Measurements from ENCODE around the gene TSSC4. TPM values are rescaled to one million over a fixed set of nuclear protein-coding genes. Genes with fewer than 3 reads are reported as not detected.

The TSSC4 gene
- total RNA-seq, 4 donors from 2014 or later, result 24.2 to 35.5 (median 29.6) TPM

- 50% methylated on average over 2 of the region's 12 CpGs; no CpG with 5 or more reads in 1 of the 2 donors for WGBS, 2 donors
- no peaks in the 10 kb centered on the region for H3K36me3 ChIP-seq
- TF ChIP-seq POLR2A (IDR thresholded peaks at IDR 0.05), result no peak
- TF ChIP-seq CTCF (IDR thresholded peaks at IDR 0.05), result no peak
- no peaks in the 10 kb centered on the region for H3K9me3 ChIP-seq
- H3K27me3 ChIP-seq, result peaks cover 0 to 20% (median 0%) of the 10 kb centered on the region in 4 donors
- H3K4me1 ChIP-seq, result peaks cover 0 to 8% (median 0%) of the 10 kb centered on the region in 3 donors
- H3K4me3 ChIP-seq, result no peak overlapping the region
- no peak for DNase-seq
- H3K27ac ChIP-seq, result no peak overlapping the region
- intact Hi-C loops (cut with DNase I), result loop anchor here (2.0 to 5.0 kb wide), 2 partner anchors 103 to 459 kb away; partner anchors contain the start of gene CDKN1C
These were observed 27.3 kb downstream of the TSSC4 start for GRCh38 chr11:2427721-2428321.

DNA sequence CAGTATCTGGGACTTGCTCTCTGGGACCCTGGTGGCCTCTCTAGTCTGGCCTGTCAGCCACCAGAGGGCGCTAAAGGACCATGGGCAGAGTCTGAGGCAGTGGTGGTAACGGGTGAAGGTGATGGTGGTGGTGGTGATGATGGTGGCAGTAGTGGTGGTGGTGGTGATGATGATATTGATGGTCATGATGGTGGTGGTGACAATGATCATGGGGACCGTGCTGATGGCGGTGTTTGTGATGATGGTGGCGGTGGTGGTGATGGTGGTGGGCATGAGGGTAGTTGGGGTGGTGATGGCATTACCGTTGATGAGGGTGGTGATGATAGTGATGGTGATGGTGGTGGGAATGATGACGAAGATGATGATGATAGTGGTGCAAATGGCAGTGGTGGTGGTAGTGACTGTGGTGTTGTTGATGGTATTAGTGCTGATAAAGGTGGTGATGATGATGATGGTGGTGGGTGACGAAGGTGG is 27.8 kb downstream of the TSSC4 start:
- 63 to 70% methylated on average over 7 to 8 of the region's 8 CpGs for WGBS, 2 donors
- Histone ChIP-seq H3K27me3 (peaks cover 0 to 19% (median 0%) of the 10 kb centered on the region in 4 donors), H3K4me3 (no peak overlapping the region), H3K9me3 (no peaks in the 10 kb centered on the region), H3K36me3 (no peaks in the 10 kb centered on the region), H3K27ac (no peak overlapping the region), H3K4me1 (peaks cover 0 to 8% (median 0%) of the 10 kb centered on the region in 3 donors)
- no peak for DNase-seq
- TF ChIP-seq CTCF (IDR thresholded peaks at IDR 0.05) (peak; percentile 84 to 96 (median 95)), POLR2A (IDR thresholded peaks at IDR 0.05) (no peak)
- intact Hi-C loops (cut with DNase I), result loop anchor here (2.0 to 5.0 kb wide), 2 partner anchors 102 to 459 kb away; partner anchors contain the start of gene CDKN1C

- H3K9me3 ChIP-seq, result no peaks in the 10 kb centered on the region
- intact Hi-C loops (cut with DNase I), result no loop called here
- no peaks in the 10 kb centered on the region for H3K36me3 ChIP-seq
- peaks cover 0 to 8% (median 0%) of the 10 kb centered on the region in 3 donors for H3K4me1 ChIP-seq
- 86 to 88% methylated on average over 1 of the region's 1 CpG for WGBS, 2 donors
- H3K27ac ChIP-seq, result no peak overlapping the region
- no peak overlapping the region for H3K4me3 ChIP-seq
- TF ChIP-seq POLR2A (IDR thresholded peaks at IDR 0.05) (no peak), CTCF (IDR thresholded peaks at IDR 0.05) (no peak)
- no peak for DNase-seq
- H3K27me3 ChIP-seq, result peaks cover 0 to 21% (median 0%) of the 10 kb centered on the region in 4 donors
These were observed 30.8 kb downstream of the TSSC4 start for GRCh38 chr11:2431395-2431794.

DNA sequence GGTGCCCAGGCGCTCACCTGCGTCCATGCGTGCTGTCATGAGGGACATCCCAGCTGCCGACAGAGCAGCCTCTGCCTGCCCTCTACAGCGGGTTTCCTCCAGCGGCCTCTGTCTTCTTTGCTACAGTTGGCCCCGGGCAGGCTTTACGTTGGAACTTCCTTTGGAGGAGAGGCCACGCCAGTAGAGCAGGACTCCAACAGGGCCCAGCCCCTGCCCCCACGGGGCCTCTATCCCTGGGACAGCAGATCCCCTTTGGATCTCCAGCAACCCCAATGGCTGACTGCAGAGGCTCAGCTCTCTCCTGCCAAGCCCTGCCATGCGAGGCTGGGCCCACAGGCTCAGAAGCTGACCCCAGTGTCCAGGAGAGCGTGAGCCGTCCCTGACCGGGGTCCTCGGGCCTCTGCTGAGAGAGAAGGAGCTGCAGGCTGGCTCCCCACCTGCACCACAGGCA is 31.6 kb downstream of the TSSC4 start:
- WGBS, 2 donors, result 37% methylated on average over 2 of the region's 15 CpGs; no CpG with 5 or more reads in 1 of the 2 donors
- intact Hi-C loops (cut with DNase I), result no loop called here
- Histone ChIP-seq H3K4me3 (no peak overlapping the region), H3K36me3 (no peaks in the 10 kb centered on the region), H3K27me3 (peaks cover 0 to 21% (median 0%) of the 10 kb centered on the region in 4 donors), H3K9me3 (no peaks in the 10 kb centered on the region), H3K4me1 (peaks cover 0 to 3% (median 0%) of the 10 kb centered on the region in 3 donors), H3K27ac (no peak overlapping the region)
- TF ChIP-seq POLR2A (IDR thresholded peaks at IDR 0.05) (no peak), CTCF (IDR thresholded peaks at IDR 0.05) (no peak)
- DNase-seq, result no peak

- Histone ChIP-seq H3K36me3 (no peaks in the 10 kb centered on the region), H3K27me3 (peaks cover 0 to 26% (median 0%) of the 10 kb centered on the region in 4 donors), H3K27ac (no peak overlapping the region), H3K4me1 (no peaks in the 10 kb centered on the region), H3K4me3 (no peak overlapping the region), H3K9me3 (no peaks in the 10 kb centered on the region)
- no peak for TF ChIP-seq CTCF (IDR thresholded peaks at IDR 0.05)
- TF ChIP-seq POLR2A (IDR thresholded peaks at IDR 0.05), result no peak
- DNase-seq, result no peak
- intact Hi-C loops (cut with DNase I), result no loop called here
- 84 to 100% methylated on average over 2 to 5 of the region's 13 CpGs for WGBS, 2 donors
These were observed 32.1 kb downstream of the TSSC4 start for GRCh38 chr11:2432628-2433071.
